SK-MEL-5 (cell line): ENCODE measurements around the gene MACC1. TPM values are rescaled to one million over a fixed set of nuclear protein-coding genes. Genes with fewer than 3 reads are reported as not detected.
"Not testable (repeated sequence)": the region's sequence is repeated elsewhere in the genome, so short reads cannot be mapped to it uniquely, and the experiment has no call there.

ENCODE experiments used
- DNase-seq: peaks from one replicate; pipeline ENCODE4 v3.0.0-alpha.2; 2016; ENCODE audit warnings: low read depth, low spot score
- in situ Hi-C: cut with HindIII; loops from 2 replicates; pipeline ENCODE4 v1.10.0; 2016; ENCODE audit warnings: low sequenced_read_pairs, high pct_unique_total_duplicates, low pct_unique_long_range_greater_than_20kb
- total RNA-seq: library from RNA; depleted of rRNA; stranded (reverse); fragments of >200 nt; shearing (Covaris generic); gene quantifications from 2 replicates; pipeline ENCODE4 v1.2.3, GENCODE V29; 2014; rRNA removed

The MACC1 gene
- total RNA-seq, 1 experiment from 2014 or later: 1.4 TPM

- DNase-seq: no peak
- in situ Hi-C loops: no loop called here
These were observed 95.1 kb downstream of the MACC1 start for GRCh38 chr7:20122073-20122472.

DNA sequence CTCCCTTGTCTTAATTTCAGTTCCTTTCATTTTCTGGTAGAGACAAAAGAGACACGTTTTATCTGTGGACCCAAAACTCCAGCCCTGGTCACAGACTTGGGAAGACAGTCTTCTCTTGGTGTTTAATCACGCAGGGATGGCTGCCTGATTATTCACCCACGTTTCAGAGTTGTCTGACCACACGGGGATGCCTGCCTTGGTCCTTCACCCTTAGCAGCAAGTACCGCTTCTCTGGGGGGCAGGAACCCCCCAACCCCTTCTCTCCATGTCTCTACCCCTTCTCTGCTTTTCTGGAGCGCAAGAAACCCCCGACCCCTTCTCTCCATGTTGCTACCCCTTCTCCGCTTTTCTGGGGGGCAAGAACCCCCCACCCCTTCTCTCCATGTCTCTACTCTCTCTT is 95.8 kb downstream of the MACC1 start:
- in situ Hi-C loops: no loop called here
- no peak for DNase-seq

DNA sequence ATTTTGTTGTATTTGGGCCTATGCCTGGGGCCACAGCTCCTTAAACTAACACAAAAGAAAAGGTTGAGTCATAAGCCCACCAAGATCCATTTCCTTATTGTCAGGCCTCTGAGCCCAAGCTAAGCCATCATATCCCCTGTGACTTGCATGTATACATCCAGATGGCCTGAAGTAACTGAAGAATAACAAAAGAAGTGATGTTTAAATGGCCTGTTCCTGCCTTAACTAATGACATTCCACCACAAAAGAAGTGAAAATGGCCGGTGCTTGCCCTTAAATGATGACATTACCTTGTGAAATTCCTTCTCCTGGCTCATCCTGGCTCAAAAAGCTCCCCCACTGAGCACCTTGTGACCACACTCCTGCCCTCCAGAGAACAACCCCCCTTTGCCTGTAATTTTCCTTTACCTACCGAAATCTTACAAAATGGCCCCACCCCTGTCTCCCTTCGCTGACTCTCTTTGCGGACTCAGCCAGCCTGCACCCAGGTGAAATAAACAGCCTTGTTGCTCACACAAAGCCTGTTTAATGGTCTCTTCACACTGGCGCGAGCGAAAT is 96.5 kb downstream of the MACC1 start:
- DNase-seq, in situ Hi-C loops: not testable (repeated sequence)

DNA sequence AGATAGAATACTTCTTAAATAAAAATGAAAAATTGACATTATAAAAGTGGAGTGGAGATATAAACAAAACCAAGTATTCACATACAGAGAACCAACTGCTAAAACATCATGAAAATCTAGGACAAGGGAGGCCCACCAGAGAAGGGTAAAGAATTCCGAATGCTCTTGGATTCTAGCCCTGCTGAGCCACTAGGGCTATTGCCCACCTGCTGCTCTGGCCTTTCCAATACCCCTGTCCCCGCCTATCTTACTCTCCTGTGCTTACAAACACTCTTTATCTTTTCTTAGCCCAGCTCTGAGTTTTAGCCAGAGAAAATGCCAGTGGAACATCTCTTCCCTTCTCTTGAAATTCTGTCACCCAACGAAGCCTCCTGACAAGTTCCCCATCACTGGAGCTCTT is 100.3 kb downstream of the MACC1 start:
- no peak for DNase-seq
- in situ Hi-C loops: no loop called here

- peak; percentile 25 for DNase-seq
- in situ Hi-C loops: no loop called here
These were observed 102.7 kb downstream of the MACC1 start for GRCh38 chr7:20114468-20114867.

DNA sequence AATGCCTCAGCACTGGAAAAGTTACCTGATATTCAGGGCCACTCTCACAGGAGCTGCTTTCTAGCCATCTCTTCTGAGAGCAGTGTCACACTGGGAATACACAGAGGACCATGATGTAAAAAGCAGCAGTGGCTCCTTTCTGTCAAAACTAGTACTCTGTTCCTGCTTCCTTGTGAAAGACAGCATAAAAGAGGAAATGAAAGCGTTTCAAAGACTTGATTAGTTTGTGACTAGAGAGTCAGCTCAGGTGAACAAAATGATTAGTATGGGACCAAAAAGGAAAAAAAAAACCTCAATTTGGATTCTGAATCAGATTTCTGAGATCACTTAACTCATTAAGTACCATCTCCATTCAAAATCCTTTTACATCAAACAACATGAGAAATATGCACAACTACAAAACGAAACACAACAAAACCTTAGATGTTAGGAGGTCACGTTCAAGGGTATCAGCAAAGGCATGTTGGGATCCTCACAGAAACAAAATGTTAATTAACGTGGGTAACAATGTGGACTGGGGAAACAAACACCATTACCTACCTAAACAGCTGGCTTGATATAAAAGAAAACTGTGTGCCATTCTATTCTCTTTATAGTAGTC is 103.7 kb downstream of the MACC1 start:
- in situ Hi-C loops: no loop called here
- DNase-seq: no peak

DNA sequence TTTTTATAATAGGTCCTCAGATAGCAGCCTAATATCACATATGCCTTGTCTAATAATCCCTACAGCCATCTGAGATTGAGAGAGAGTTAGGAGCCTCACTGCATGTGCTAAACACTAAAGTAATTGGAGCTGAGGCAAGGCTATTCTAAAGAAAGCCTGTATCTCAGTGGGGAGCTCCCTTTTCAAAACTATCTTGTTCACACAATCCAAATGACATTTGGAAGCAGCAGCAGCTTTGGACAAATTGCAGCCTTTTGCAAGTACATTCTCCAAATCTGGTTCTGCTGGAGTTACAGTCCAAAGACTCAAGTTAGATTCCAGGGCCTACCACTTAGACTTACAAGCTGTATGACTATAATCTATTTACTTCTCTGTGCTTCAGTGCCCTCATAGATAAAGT is 104.5 kb downstream of the MACC1 start:
- in situ Hi-C loops: no loop called here
- no peak for DNase-seq

DNA sequence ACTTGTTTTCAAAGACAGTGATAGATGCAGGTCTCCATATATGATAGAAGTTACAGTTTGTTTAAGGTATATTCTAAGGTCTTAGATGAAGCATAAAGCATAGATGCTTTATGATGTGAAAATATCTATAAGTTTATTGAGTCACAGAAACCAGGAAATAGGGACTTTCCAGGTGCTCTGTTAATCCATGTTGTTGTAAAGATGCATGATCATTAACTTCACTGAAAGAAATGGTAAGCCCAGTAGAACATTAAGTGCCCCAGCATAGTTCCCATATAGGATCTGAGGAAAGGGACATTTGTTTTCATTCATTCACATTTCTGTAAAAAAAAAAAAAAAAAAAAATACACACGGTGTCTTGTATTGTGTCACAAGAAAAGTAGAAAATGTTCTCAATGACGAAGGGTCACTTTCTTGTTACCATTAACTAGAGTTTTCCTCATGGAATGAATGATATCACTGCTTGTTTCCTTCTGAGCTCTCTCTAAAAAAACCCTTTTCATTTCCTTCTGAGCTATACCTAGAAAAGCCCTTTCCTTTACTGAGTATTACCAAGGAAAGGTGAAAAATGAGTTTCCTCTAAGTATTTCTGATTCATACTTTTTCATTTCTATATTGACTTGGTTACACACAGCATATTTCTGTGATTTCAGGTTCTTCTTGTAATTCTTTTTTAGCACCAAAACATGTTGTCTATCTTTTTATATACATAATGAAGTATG is 105.2 kb downstream of the MACC1 start:
- DNase-seq: no peak
- in situ Hi-C loops: no loop called here

- no peak for DNase-seq
- in situ Hi-C loops: no loop called here
These were observed 109.6 kb downstream of the MACC1 start for GRCh38 chr7:20107582-20107981.

- DNase-seq: no peak
- in situ Hi-C loops: no loop called here
These were observed 112.5 kb downstream of the MACC1 start for GRCh38 chr7:20104696-20105095.

- DNase-seq: no peak
- in situ Hi-C loops: no loop called here
These were observed 114.2 kb downstream of the MACC1 start for GRCh38 chr7:20102982-20103381.

DNA sequence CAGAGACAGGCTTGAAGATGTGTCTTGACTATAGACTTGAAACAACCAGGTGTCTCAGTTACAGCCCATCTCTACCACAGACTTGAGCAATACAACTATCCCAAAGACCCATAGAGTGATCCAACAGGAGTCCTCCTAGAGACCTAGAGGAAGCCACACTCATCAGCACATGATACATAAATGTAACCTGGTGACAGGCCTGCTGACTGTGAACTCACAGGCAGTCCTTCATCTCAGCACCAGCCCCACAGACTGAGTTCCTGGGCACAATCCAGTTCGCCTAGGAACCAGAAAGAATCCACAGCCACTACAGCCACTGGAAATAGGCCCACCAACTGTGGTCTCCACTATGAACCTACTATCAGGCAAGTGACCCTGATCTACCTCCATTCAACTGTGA is 121.3 kb downstream of the MACC1 start:
- in situ Hi-C loops: no loop called here
- DNase-seq: peak; percentile 46

DNA sequence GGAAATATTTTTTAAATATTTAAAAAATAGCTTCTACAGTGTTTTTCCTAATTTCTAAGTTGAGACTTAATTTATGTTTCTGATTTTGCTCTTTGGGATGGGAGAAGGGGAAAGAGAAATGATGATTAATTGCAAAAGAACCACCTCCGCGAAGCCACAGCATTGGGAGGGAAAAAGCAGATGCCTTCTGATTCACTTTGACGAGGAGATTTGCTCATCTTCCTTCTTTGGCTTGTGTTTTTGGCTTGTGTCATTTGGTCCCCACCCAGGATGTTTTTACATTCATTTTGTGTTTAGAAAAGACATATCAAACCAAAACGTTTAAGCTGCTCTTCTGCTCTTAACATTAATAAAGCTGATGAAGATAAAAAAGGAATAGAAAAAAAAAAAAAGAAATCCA is 121.7 kb downstream of the MACC1 start:
- DNase-seq: no peak
- in situ Hi-C loops: no loop called here

GRCh38 chr7:20089431-20089830 is 127.8 kb downstream of the MACC1 start:
- in situ Hi-C loops: no loop called here
- no peak for DNase-seq

DNA sequence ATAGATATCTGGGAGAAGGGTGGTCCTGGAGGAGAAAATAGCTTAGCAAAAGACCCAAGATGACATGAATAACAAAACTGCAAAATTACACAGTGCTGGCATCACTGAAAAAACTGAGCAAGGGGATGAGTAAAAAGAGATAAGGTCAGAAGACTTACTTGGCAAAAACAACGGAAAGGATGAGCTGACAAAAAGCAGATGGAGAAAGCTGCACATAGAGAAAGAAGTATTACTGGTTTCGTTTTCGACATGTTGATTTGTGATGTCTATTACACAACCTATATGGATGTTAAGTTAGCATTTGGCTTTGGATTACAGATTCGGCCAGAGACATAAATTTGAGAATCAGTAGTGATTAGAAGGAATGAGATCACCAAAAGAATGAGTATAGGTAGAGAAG is 132.1 kb downstream of the MACC1 start:
- in situ Hi-C loops: no loop called here
- no peak for DNase-seq

Other genes starting within 250 kb of the MACC1 start
- gene ITGB8, start 113.5 kb upstream of the MACC1 start, total RNA-seq: 57.2 and 60.1 TPM in 2 replicates